ENCODE results near the gene NTMT2. TPM values are rescaled to one million over a fixed set of nuclear protein-coding genes. Genes with fewer than 3 reads are reported as not detected.

Gene NTMT2
- polyA plus RNA-seq, 1 donor (not counting 4 experiments of a cell fraction or from before 2014, with no cell fraction given), result not detected

DNA sequence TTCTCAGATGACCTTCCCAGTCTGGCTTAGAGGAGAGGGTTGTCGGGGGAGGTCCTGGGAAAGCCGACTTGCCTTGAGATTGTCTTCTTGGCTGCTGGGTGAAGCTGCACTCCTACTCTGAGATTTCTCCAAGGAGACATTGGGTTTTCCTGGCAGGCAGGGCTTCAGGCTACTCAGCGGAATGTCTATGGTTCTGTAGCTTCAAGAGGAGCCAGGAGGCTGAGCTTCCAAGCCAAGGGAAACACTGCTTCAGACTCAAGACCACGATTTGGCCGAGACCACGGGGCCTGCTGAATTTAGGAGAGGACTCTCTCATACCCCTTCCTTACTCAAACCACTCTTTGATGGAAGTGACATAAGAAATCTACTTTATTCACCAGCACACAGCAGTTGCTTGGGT lies 67.8 kb downstream of the NTMT2 start:
- no peak overlapping the region for H2AFZ ChIP-seq (ENCODE audit: control insufficient read depth, low read length)
- no peak overlapping the region for H3K4me2 ChIP-seq (ENCODE audit: control insufficient read depth, extremely low read depth, insufficient read depth, low read depth, low read length)
- H3K36me3 ChIP-seq (ENCODE audit: control insufficient read depth in 2 of 2, extremely low read depth in 1 of 2, insufficient read depth in 2 of 2, low read length in 2 of 2), result no peaks in the 10 kb centered on the region
- no peak overlapping the region for H3K4me3 ChIP-seq (ENCODE audit: control insufficient read depth in 2 of 3, extremely low read depth in 1 of 3, insufficient read depth in 2 of 3, low read depth in 1 of 3, low read length in 3 of 3)
- no peaks in the 10 kb centered on the region for H4K20me1 ChIP-seq (ENCODE audit: control insufficient read depth, extremely low read depth, insufficient read depth, low read length)
- no peaks in the 10 kb centered on the region for H3K79me2 ChIP-seq (ENCODE audit: control insufficient read depth, insufficient read depth, low read length)
- no peaks in the 10 kb centered on the region for H3K27me3 ChIP-seq (ENCODE audit: control insufficient read depth, extremely low read depth, insufficient read depth, low read length)
- TF ChIP-seq EZH2 (IDR thresholded peaks at IDR 0.05; ENCODE audit: low read length), result no peak
- TF ChIP-seq, protein P1, sequence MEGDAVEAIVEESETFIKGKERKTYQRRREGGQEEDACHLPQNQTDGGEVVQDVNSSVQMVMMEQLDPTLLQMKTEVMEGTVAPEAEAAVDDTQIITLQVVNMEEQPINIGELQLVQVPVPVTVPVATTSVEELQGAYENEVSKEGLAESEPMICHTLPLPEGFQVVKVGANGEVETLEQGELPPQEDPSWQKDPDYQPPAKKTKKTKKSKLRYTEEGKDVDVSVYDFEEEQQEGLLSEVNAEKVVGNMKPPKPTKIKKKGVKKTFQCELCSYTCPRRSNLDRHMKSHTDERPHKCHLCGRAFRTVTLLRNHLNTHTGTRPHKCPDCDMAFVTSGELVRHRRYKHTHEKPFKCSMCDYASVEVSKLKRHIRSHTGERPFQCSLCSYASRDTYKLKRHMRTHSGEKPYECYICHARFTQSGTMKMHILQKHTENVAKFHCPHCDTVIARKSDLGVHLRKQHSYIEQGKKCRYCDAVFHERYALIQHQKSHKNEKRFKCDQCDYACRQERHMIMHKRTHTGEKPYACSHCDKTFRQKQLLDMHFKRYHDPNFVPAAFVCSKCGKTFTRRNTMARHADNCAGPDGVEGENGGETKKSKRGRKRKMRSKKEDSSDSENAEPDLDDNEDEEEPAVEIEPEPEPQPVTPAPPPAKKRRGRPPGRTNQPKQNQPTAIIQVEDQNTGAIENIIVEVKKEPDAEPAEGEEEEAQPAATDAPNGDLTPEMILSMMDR (optimal IDR thresholded peaks at IDR 0.05 in 1 of 3, IDR thresholded peaks at IDR 0.05 in 1 of 3, conservative IDR thresholded peaks at IDR 0.05 in 1 of 3; ENCODE audit: extremely low read depth in 1 of 3, insufficient read depth in 2 of 3, low read length in 3 of 3), result no peak
- no peaks in the 10 kb centered on the region for H3K9me3 ChIP-seq (ENCODE audit: control insufficient read depth, low read depth, low read length)
- FAIRE-seq (no peak), DNase-seq (ENCODE audit: low read depth, low spot score) (no peak)
- no peaks in the 10 kb centered on the region for H3K9me1 ChIP-seq (ENCODE audit: control insufficient read depth, extremely low read depth, insufficient read depth, low read length)
- dilution Hi-C loops (cut with MboI; ENCODE audit: extremely low pct_ligation_motif_present, low sequenced_read_pairs), result no loop called here
- H3K4me1 ChIP-seq (ENCODE audit: control insufficient read depth, extremely low read depth, insufficient read depth, low read length), result no peaks in the 10 kb centered on the region
- no peak overlapping the region for H3K9ac ChIP-seq (ENCODE audit: control insufficient read depth, extremely low read depth, insufficient read depth, low read length)
- no peak overlapping the region for H3K27ac ChIP-seq (ENCODE audit: control insufficient read depth, insufficient read depth, low read length)

DNA sequence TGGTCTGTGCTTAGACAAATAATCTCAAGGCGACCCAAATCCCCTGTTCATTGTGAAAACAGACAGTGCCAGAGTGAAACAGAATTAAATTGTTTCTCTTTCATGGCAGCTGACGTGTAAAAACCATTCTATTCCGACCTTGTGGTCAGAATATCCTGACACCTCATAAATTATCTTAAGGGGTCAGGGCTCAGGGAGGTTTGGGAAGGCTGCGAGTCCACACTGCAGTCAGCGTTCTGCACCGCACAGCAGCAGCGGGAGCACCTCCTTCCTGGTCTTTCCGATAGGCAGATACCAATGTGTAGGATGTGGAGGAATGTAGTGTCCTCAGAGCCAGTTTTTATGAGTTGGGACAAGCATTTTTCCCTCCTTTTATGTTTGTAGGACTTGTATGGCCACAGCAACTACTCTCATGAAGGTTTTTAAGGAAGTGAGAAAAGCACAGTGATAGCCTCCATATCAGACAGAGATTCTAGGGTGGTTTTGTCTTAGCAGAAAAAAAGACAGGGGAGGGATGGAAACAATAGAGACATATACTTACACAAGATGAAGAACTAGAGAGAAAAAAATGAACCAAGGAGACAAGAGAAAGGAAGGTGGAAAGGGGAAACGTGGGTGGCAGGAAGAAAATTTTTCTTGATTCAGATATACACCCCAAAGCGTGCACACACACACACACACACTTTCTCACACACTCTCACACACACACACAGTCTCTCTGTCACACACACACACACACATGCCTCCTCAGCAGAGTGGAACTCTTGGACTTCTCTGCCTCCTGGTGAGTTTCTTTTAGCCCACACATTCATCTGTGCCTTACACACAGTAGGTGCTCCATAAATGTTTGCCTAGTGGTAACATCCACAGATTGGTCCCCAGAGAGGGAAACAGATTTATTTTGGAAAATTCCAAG lies 68.6 kb downstream of the NTMT2 start:
- dilution Hi-C loops (cut with MboI; ENCODE audit: extremely low pct_ligation_motif_present, low sequenced_read_pairs), result no loop called here
- H3K27me3 ChIP-seq (ENCODE audit: control insufficient read depth, extremely low read depth, insufficient read depth, low read length), result no peaks in the 10 kb centered on the region
- no peak for FAIRE-seq

More for the DNA sequence above, 68.6 kb downstream of the NTMT2 start:
- DNase-seq (ENCODE audit: low read depth, low spot score), result no peak
- Histone ChIP-seq H3K4me2 (ENCODE audit: control insufficient read depth, extremely low read depth, insufficient read depth, low read depth, low read length) (no peak overlapping the region), H3K36me3 (ENCODE audit: control insufficient read depth in 2 of 2, extremely low read depth in 1 of 2, insufficient read depth in 2 of 2, low read length in 2 of 2) (no peaks in the 10 kb centered on the region), H3K9me3 (ENCODE audit: control insufficient read depth, low read depth, low read length) (no peaks in the 10 kb centered on the region), H3K9ac (ENCODE audit: control insufficient read depth, extremely low read depth, insufficient read depth, low read length) (no peak overlapping the region), H2AFZ (ENCODE audit: control insufficient read depth, low read length) (no peak overlapping the region), H4K20me1 (ENCODE audit: control insufficient read depth, extremely low read depth, insufficient read depth, low read length) (no peaks in the 10 kb centered on the region), H3K27ac (ENCODE audit: control insufficient read depth, insufficient read depth, low read length) (no peak overlapping the region), H3K4me1 (ENCODE audit: control insufficient read depth, extremely low read depth, insufficient read depth, low read length) (no peaks in the 10 kb centered on the region), H3K9me1 (ENCODE audit: control insufficient read depth, extremely low read depth, insufficient read depth, low read length) (no peaks in the 10 kb centered on the region), H3K4me3 (ENCODE audit: control insufficient read depth in 2 of 3, extremely low read depth in 1 of 3, insufficient read depth in 2 of 3, low read depth in 1 of 3, low read length in 3 of 3) (no peak overlapping the region), H3K79me2 (ENCODE audit: control insufficient read depth, insufficient read depth, low read length) (no peaks in the 10 kb centered on the region)
- TF ChIP-seq EZH2 (IDR thresholded peaks at IDR 0.05; ENCODE audit: low read length), result no peak
- TF ChIP-seq, protein P1 (optimal IDR thresholded peaks at IDR 0.05 in 1 of 3, IDR thresholded peaks at IDR 0.05 in 1 of 3, conservative IDR thresholded peaks at IDR 0.05 in 1 of 3; ENCODE audit: extremely low read depth in 1 of 3, insufficient read depth in 2 of 3, low read length in 3 of 3), result no peak
